NT2/D1 (cell line): ENCODE results near the gene CCDC117.

Experiments used
- SUZ12 ChIP-seq: IDR thresholded peaks from 2 replicates; pipeline ENCODE4 v1.6.1; 2011; ENCODE audit not compliant: insufficient read length, insufficient read depth; ENCODE audit errors: extremely low read depth
- YY1 ChIP-seq: IDR thresholded peaks from 2 replicates; pipeline ENCODE4 v1.6.1; 2011; ENCODE audit not compliant: insufficient read length, insufficient read depth
- ZNF274 ChIP-seq: IDR thresholded peaks from 2 replicates; pipeline ENCODE4 v1.6.1; 2011; ENCODE audit warnings: mild to moderate bottlenecking, low read depth, low read length

DNA sequence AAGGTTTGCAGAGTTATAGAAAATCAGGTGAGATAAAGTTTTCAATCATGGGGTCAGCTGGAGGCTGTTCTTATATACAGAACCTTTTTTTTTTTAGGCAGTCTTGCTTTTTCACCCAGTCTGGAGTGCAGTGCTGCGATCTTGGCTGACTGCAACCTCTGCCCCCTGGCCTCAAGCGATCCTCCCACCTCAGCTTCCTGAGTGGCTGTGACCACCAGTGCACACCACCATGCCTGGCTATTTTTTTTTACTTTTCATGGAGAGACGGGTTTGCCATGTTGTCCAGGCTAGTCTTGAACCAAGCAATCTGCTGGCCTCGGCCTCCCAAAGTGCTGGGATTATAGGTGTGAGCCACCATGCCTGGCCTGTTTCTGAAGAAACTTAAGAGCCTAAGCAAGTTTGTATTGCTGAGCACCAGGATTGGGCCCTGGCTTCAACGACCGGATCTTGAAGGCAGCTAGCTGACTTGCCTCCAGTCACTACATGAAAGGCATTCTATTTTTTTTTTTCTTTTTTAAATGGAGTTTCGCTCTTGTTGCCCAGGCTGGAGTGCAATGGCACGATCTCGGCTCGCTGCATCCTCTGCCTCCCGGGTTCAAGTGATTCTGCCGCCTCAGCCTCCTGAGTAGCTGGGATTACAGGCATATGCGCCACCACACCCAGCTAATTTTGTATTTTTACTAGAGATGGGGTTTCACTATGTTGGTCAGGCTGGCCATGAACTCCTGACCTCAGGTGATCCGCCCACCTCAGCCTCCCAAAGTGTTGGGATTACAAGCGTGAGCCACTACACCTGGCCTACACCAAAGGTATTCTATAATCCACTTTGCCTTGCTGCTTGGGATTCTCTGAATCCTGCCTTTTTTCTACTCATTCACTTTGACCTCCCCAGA, 20.2 kb downstream of the CCDC117 start:
- TF ChIP-seq ZNF274 (no peak), SUZ12 (no peak), YY1 (no peak)
